Germinal center (tissue), 1 donor: Measurements from ENCODE around the gene IZUMO3.
"Not testable (repeated sequence)": the region's sequence is repeated elsewhere in the genome, so short reads cannot be mapped to it uniquely, and the experiment has no call there.

Experiments used
- DNase-seq: peaks from one replicate; pipeline ENCODE4 v3.0.0; 2012; ENCODE audit warnings: mixed read lengths, low spot score

The IZUMO3 gene, protein sequence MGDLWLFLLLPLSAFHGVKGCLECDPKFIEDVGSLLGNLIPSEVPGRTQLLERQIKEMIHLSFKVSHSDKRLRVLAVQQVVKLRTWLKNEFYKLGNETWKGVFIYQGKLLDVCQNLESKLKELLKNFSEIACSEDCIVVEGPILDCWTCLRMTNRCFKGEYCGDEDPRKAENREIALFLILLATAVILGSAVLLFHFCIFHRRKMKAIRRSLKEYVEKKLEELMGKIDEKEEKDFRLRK

DNA sequence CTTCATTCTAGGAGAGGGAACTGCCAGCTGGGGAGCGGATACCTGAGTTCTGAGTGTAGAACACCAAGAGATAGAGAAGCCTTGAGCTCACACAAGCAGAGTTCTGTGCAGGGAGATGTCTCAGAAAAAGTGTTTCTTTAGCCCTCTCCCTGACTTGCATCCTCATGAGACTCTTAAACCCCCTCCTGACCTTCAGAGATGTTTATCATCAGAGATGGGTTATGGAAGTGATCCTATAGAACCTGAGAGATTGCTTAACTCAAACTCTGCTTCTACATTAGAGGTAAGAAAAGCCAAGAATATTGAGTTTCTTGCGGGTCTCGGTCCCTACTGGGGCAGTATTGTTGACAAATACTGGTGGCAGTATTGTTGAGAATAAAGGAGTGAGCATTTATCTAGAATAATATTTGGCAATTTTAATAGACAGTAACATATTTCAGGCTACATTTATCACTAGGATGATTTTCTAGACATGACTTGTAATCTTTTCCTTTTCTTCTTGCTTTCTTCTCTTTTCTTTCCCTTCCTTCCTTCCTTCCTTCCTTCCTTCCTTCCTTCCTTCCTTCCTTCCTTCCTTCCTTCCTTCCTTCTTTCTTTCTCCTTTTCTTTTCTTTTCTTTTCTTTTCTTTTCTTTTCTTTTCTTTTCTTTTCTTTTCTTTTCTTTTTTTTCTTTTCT lies at the start of gene IZUMO3:
Gene IZUMO3 (minus strand): TSS at position 51 of the 676 bp plus-strand sequence. CDS start 248 bp downstream, outside the sequence.
- no peak for DNase-seq

DNA sequence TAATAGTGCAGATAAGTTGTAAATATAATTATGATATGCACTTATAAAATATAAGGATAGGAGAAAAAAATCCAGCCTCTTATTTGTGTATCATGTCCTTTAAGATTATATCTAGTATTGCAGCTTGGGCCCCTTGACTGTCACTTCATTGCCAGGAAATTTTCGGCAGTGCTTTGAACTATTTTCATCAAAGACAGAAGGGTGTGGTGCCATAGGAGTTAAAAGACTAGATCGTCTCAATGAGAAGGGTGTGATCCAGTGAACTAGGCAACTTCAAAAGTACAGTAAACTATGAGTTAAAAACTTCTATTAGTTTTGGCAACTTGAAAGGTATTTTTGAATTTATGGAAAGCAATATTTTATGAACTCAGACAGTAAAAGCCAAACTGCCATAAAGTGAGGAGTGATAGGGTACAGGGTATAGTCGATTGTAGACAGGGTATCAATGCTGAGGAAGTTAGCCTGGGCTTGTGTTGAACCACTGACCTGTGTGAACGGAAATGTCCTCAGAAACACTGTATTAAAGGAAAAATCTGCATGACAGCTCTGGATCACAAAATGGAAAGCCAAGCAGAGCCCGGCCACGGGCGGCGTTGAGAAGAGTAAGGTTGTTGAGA lies 48.6 kb upstream of the IZUMO3 start:
- DNase-seq = no peak

DNA sequence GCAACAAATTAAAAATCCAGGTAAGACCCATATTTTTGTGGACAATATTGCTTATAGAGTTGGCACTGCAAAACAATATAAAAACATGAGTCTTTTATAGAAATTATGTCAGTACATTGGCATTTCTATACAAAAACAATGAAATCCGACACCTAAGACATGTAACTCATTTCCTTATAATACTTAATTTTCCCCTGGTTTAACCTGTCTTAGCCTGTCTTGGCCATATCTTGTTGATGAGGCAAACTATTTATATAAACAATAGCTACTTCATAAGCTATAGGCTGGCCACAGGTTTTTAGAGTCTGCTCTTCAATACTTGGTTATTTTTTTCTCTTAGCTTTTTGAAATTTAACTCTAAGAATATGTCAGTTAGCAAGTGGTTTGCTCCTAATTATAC lies 44.7 kb upstream of the IZUMO3 start:
- no peak for DNase-seq

DNA sequence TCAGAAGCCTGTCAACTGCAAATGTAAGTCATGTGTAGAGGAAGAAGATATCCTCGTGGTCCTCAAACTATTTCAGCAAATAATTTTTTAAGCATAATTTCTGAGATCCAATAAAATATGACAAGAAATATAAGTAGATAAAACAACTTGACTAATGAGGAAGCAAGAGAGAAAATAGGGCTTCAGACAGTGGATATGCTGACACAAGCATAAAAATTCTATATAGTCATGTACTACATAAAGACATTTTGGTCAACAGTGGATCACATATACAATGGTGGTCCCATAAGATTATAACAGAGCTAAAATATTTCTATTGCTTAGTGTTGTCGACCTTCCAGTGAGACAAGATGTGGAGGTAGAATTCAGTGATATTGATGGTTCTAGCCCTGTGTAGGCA lies 42.2 kb upstream of the IZUMO3 start:
- DNase-seq = no peak

DNA sequence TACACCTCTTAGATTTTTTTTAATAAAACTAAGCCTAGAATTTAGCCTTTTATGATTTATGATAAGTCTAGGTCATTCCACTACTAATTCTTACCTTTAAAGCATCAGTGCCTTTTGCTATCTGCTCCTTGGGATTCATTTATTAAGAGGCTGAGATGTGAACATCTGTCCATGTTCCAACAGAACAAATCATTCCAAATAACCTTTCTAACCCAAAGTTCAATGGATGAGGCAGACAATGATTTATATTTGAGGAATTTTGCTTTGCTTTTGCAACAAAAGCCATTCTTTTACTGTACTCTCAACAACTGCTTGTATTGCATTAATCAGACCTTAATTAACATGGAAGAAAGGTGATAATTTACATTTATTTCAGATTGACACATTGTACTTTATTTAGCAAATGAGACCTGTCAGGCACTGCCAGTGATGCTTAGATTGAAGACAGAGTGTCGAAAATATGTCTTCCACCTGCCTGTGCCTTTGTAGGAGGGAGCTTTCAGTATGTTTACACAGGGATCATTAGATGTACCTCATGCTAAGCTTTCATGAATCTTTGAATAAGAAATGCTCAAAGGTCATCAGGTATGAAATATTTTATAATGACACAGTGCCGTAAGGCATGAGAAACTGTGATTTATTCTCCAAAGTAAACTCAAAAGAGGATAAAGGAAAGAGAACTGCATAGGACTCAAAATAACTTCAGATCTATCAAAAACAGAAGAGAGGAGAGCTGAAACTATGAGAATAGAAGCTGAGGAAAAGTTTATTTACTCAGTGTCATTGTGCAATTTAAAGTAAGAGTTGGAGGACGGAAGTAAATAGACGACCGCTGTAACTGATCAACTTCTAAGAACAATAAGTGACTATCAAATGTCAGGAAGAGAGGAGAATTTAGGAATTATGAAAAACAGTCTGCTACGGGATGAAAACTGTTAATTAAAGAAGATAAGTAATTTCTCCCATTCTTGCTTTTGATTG lies 36.7 kb upstream of the IZUMO3 start:
- no peak for DNase-seq

DNA sequence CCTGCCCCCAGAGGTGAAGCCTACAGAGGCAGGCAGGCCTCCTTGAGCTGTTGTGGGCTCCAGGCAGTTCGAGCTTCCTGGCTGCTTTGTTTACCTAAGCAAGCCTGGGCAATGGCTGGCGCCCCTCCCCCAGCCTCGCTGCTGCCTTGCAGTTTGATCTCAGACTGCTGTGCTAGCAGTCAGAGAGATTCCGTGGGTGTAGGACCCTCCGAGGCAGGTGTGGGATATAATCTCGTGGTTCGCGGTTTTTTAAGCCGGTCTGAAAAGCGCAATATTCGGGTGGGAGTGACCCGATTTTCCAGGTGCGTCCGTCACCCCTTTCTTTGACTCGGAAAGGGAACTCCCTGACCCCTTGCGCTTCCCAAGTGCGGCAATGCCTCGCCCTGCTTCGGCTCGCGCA lies 34.3 kb upstream of the IZUMO3 start:
- not testable (repeated sequence) for DNase-seq

DNA sequence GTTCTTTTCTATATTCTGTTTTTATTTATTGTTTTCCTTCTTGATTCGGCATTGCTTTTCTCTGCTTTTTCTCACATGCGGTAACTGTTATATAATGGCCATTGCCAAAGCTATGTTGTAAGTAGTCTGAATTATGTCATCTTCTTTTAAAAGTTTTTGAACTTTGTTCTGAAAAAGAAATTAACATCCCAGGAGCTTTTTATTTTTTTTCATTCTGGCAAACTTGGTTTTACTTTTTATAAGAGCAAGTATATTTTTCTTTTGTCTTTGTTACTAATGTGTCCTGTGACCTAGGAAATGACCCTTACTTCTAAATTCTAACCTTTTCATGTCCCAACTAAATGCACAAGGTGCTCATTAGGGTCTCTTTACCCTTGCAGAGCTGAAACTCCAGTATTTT lies 26.7 kb upstream of the IZUMO3 start:
- DNase-seq = no peak

DNA sequence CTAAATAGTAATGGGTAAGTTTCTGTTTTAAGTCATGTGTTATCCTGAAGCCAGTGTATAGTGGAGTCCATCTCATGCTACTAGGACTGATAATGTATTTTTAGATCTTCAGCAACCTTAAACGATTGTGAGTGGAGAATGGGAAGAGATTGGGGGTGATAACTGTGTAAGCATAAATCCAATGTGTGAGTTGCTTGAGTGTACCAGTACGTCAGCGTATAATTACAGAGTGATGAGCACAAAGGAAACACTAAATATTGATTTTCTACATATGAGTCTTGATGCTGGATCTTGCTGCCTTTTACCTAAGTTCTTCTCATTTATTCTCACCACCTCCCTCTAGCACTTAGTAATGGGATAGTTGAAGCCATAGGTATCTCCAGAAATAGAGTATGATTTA lies 16.3 kb upstream of the IZUMO3 start:
- no peak for DNase-seq

DNA sequence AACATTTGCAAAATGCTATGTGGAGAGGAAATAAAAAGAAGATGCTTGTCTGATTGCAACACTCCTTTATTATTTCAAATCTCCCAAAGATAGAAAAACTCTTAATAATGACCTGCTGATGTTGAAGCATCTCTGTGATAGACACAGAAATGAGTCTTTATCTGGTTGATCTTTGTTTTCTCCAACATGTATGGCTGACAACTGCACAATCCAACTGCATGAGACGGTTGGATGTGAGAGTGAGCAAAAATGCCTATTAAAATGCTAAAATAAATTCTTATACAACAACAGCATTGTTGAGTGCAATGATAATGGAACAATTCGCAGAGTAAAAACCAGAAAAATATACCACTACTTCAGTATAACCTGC lies 7.5 kb upstream of the IZUMO3 start:
- DNase-seq = no peak

DNA sequence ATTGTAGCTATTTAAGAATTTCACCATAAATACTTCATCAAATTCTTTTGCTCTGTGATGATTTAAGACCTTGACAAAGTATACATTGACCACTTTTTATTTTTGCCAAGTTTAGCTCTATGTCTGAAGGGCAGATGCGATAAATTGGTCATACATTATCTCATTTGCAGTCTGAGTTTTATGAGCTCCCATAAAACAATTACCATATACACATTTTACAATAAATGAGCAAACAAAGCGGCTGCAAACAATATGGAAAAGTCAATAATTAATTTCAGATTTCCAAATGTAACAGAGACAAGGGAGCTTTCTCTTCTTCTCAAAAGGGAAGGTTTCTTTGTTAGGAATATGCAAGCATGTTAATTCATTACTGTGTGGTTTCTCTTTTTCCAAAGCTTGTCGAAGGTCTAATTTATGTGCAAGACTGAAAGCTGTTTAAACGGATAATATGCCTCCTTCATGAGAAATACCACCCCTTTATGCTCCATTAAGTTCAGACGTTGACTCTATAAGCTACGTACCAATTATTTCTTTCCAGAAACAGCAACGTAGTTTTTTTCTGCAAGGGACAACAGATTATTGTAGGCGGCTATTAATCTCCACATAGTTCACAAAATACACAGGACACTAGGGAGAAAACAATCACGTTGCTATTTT lies 7.0 kb upstream of the IZUMO3 start:
- DNase-seq = no peak

DNA sequence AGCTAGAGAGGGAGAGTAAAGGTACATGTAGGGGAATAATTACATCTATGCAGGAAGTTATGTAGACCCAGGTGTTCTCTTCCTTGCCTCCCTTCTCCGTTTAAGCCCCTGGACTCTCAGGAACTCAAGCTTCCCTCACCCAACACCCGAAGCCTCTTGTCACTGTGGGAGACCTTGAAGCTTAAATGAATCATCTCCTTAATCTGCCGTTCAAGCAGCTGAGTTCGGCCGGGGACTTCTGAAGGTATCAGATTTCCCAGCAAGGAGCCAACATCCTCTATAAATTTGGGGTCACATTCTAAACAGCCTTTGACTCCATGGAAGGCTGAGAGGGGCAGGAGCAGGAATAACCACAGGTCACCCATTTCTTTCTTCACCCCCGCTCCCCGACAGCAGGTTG lies 412 bp downstream of the IZUMO3 start:
- DNase-seq = no peak

DNA sequence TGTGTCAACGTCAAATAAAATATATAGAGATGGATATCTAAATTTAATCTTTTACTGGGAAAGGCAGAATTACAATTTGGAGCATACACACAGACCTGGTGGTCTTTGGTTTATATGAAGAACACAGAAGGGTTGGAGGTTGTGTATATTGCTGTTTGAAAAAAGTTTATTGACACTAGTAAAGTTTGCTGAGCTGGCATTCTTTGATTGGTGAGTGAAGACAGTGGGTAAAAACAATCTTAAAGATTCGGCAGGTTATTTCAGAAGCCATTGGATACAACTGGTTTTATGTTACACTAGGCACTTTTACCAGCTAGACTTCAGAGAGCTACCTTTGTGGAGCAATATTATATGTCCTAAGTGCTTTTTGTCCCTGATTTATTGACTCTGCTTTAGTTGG lies 27.2 kb downstream of the IZUMO3 start:
- no peak for DNase-seq

DNA sequence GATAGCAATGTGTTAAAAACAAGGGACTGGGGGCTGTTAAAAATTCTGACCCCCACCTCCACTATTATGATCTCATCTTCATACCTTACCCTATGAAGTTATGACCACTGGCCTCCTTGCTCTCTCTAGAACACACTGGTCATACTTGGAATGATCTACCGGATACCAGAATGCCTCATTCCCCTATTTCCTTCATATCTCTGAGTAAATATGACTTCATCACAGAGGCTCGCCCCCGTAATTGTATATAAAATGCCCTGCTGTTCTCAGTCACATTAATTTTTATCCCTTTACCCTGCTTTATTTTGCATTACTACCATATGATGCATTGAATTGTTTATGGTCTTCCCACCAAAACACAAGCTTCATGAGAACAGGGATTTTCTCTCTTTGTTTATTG lies 29.2 kb downstream of the IZUMO3 start:
- DNase-seq = no peak

DNA sequence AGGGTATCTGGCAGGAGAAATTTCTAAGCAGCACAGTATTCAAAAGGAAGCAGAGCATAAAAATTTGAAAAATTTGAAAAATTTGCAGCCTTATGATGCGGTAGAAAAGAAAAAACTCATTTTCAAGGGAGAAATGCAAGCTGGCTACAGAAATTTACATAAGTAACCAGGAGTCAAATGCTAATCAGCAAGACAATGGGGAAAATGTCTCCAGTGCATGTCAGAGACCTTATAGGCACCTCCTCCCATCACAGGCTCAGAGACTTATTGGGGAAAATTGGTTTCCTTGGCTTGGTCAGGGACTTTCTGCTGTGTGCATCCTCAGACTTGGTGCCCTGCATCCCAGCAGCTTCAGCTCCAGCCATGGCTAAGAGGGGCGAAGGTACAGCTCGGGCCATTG lies 35.8 kb downstream of the IZUMO3 start:
- no peak for DNase-seq

DNA sequence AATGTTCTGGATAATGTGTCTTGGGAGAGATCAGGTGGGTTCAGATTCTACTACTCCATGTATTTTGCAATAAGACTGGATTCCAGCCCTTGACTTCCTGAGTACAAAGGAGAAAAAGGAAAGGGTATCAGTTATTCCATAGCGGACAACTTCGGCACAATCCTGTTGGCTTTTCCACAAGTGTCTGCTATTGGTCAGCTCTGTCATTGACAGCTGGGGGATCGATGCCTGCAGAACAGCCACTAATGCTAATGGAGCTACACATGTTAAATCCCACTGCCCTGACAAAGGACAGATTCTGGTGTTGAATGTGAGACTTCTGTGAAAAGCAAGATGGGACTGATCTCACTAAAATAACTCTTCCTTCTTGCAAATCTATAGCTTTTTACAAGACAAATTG lies 41.2 kb downstream of the IZUMO3 start:
- DNase-seq = no peak

DNA sequence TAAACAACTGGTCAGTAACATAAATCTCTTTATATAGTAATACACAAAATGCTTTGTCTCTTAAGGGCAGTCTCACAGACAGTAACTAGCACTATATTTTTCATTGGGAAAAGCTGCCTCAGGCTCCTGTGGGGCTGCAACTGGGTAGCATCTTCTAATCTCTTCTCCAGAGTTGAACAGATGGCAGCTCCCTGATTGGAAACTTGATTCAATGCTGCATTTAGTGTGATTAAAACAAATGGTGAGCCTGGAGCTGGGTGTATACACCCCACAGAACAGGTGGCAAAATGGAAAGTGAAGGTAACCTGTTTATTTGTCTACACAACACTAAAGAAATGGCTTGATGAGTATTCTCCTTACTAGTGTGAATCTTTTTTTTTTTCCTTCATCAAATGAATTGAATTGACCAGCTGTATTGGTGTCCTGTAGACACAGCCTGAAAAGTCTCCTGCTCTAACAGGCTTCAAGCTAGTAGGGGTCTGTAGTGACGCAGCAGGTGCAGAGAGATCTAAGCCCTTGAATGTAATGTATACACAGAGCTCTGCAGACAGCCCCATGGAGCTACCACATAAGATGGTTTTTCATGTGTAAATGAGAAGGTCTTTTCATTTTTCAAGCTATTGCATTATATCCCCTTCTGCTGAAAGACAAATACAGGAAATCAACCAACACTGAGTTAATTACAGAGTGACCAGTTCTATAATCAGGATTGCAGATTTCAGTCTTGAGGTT lies 43.3 kb downstream of the IZUMO3 start:
- no peak for DNase-seq

DNA sequence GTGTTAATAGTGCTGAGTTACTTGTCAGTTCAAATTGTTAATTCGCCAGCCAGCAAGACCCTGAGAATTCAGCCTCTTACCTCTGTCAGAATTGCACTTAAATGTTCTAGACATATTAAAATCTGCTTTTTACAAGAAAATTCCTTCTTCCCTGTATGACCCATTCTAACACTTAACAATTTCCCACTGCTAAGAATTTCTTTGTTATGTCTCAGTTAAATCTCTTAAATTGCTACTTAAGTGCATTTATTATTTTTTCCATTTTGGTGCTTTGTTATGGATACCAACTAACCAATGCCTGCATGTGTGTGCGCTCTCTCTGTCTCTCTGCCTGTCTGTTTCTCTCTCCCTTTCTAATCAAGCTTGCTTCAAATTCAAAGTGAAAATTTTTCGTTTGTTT lies 44.9 kb downstream of the IZUMO3 start:
- no peak for DNase-seq

DNA sequence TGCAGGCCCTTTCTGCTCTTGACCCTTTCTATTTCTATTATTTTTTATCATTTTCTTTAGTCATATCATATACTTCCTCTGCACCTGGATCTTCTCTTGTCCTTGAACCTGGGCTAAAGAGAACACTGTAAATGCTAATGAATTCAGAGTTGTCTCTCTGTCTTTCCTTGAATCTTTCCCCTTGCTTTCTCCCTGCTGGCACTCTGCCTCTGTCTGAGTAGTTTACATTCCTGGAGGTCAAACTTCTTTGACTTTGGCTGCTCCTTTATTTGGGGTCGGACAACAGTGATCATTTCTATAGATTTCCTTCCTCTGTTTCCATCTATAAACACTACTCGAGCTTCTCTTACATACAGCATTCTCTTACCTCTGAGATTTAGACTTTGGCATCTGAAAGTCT lies 47.1 kb downstream of the IZUMO3 start:
- DNase-seq = no peak

DNA sequence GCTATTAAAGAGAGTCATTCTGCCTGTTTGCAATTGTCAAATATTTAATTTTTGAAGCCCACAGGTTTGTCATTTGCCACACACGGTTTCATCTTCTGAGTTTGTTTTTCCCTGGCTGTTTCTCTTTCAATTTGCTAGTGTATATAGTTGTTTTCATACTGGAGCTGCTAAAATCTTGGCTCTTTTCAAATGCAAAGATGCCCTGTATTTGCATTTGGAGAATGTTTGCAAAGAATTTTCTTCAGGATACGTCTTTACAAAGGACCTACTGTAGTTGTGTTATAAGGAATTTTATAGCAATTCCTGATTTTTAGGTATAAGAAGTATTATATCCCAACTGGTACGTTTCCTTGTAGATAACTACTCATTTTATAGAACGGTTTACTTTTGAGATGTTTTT lies 48.0 kb downstream of the IZUMO3 start:
- DNase-seq = no peak
